Glutamatergic neuron (in vitro differentiated cells): ENCODE results near the gene ERRFI1. TPM values are rescaled to one million over a fixed set of nuclear protein-coding genes. Genes with fewer than 3 reads are reported as not detected.

Experiments used
- DNase-seq: peaks from one replicate; pipeline ENCODE4 v3.0.0; 2022
- H3K27ac Mint-ChIP-seq: one replicate; pipeline ENCODE4 v1.8.0; 2020; ENCODE audit warnings: mild to moderate bottlenecking, mixed read lengths, inconsistent platforms; ENCODE audit not compliant: unreplicated experiment
- H3K27me3 Mint-ChIP-seq: one replicate; pipeline ENCODE4 v1.8.0; 2020; ENCODE audit warnings: mild to moderate bottlenecking, moderate library complexity, mixed read lengths, inconsistent platforms; ENCODE audit not compliant: unreplicated experiment
- H3K36me3 Mint-ChIP-seq: one replicate; pipeline ENCODE4 v1.8.0; 2020; ENCODE audit warnings: mild to moderate bottlenecking, mixed read lengths, inconsistent platforms; ENCODE audit not compliant: unreplicated experiment
- H3K4me1 Mint-ChIP-seq: one replicate; pipeline ENCODE4 v1.8.0; 2020; ENCODE audit warnings: mild to moderate bottlenecking, low read depth, mixed read lengths, inconsistent platforms; ENCODE audit not compliant: unreplicated experiment
- H3K4me3 Mint-ChIP-seq: one replicate; pipeline ENCODE4 v1.8.0; 2020; ENCODE audit warnings: mild to moderate bottlenecking, mixed read lengths, inconsistent platforms; ENCODE audit not compliant: unreplicated experiment
- H3K9me3 Mint-ChIP-seq: one replicate; pipeline ENCODE4 v1.8.0; 2020; ENCODE audit warnings: mild to moderate bottlenecking, moderate library complexity, mixed read lengths, inconsistent platforms; ENCODE audit not compliant: unreplicated experiment
- CTCF ChIP-seq: fragments of 200-600 bp; sonication (generic); IDR thresholded peaks from one replicate; pipeline ENCODE4 v1.5.0; 2021; ENCODE audit not compliant: partially characterized antibody, unreplicated experiment
- total RNA-seq: library from RNA; stranded (reverse); fragmentation: NEBNext Ultra II Directional; extraction: Animal tissue kit (Norgen Biotek cat#: 25700); gene quantifications from one replicate; pipeline ENCODE4 v1.2.1, GENCODE V29; 2021; ENCODE audit not compliant: unreplicated experiment

ERRFI1 gene
- total RNA-seq, 1 donor from 2014 or later: 11.8 TPM

- no peak for TF ChIP-seq CTCF
- no peaks in the 10 kb centered on the region for H3K36me3 Mint-ChIP-seq
- no peaks in the 10 kb centered on the region for H3K9me3 Mint-ChIP-seq
- no peaks in the 10 kb centered on the region for H3K27me3 Mint-ChIP-seq
- no peak overlapping the region for H3K4me3 Mint-ChIP-seq
- peaks cover 5% of the 10 kb centered on the region for H3K4me1 Mint-ChIP-seq
- no peak for DNase-seq
- H3K27ac Mint-ChIP-seq: no peak overlapping the region
Observed at GRCh38 chr1:8047686-8048445, 21.8 kb upstream of the ERRFI1 start.

- H3K27me3 Mint-ChIP-seq: no peaks in the 10 kb centered on the region
- no peak overlapping the region for H3K4me3 Mint-ChIP-seq
- TF ChIP-seq CTCF: no peak
- H3K27ac Mint-ChIP-seq: no peak overlapping the region
- peaks cover 5% of the 10 kb centered on the region for H3K4me1 Mint-ChIP-seq
- peaks cover 3% of the 10 kb centered on the region for H3K36me3 Mint-ChIP-seq
- no peak for DNase-seq
- peaks cover 2% of the 10 kb centered on the region for H3K9me3 Mint-ChIP-seq
Observed at GRCh38 chr1:8047112-8047511, 21.0 kb upstream of the ERRFI1 start.

- Mint-ChIP-seq H3K27me3 (no peaks in the 10 kb centered on the region), H3K4me3 (no peak overlapping the region), H3K27ac (no peak overlapping the region), H3K9me3 (peaks cover 3% of the 10 kb centered on the region), H3K4me1 (peaks cover 5% of the 10 kb centered on the region), H3K36me3 (peaks cover 5% of the 10 kb centered on the region)
- no peak for TF ChIP-seq CTCF
- DNase-seq: no peak
Observed at GRCh38 chr1:8046391-8046790, 20.3 kb upstream of the ERRFI1 start.

GRCh38 chr1:8043621-8044020, 17.5 kb upstream of the ERRFI1 start:
- Mint-ChIP-seq H3K27me3 (no peaks in the 10 kb centered on the region), H3K9me3 (peaks cover 6% of the 10 kb centered on the region), H3K27ac (no peak overlapping the region), H3K4me3 (no peak overlapping the region), H3K36me3 (peaks cover 5% of the 10 kb centered on the region), H3K4me1 (peaks cover 5% of the 10 kb centered on the region)
- TF ChIP-seq CTCF: no peak
- DNase-seq: no peak

- no peak for TF ChIP-seq CTCF
Observed at GRCh38 chr1:8042134-8042533, 16.0 kb upstream of the ERRFI1 start.

More at GRCh38 chr1:8042134-8042533, 16.0 kb upstream of the ERRFI1 start:
- Mint-ChIP-seq H3K4me3 (no peak overlapping the region), H3K27ac (no peak overlapping the region), H3K4me1 (peaks cover 2% of the 10 kb centered on the region), H3K9me3 (peaks cover 6% of the 10 kb centered on the region), H3K27me3 (no peaks in the 10 kb centered on the region), H3K36me3 (peaks cover 5% of the 10 kb centered on the region)
- DNase-seq: no peak
